HG03025 (cell line): ENCODE data around the gene TAS2R40.
A peak's percentile ranks its signal among the peaks of the same experiment; 100 is the strongest.
"Not testable (repeated sequence)": the region's sequence is repeated elsewhere in the genome, so short reads cannot be mapped to it uniquely, and the experiment has no call there.

ENCODE experiments used
- ATAC-seq: cut with Tn5 transposase; IDR thresholded peaks from one replicate; pipeline ENCODE4 v1.9.1; 2021; ENCODE audit warnings: mild to moderate bottlenecking, moderate library complexity; ENCODE audit not compliant: unreplicated experiment, low FRiP score

TAS2R40 gene

DNA sequence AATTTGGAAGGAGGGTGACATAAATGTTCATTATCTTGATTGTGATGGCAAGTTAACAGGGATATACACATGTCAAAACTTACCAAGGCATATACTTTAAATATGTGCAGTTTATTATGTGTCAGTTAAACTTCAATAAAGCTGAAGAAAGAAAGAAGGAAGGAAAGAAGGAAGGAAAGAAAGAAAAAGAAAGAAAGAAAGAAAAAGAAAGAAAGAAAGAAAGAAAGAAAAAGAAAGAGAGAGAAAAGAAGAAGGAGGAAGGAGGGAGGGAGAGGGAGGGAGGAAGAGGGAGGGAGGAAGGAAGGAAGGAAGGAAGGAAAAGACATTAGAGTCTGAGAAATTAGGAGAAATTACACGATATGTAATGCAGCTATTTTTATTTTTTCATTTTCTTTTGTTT lies 25.5 kb downstream of the TAS2R40 start:
- no peak for ATAC-seq

DNA sequence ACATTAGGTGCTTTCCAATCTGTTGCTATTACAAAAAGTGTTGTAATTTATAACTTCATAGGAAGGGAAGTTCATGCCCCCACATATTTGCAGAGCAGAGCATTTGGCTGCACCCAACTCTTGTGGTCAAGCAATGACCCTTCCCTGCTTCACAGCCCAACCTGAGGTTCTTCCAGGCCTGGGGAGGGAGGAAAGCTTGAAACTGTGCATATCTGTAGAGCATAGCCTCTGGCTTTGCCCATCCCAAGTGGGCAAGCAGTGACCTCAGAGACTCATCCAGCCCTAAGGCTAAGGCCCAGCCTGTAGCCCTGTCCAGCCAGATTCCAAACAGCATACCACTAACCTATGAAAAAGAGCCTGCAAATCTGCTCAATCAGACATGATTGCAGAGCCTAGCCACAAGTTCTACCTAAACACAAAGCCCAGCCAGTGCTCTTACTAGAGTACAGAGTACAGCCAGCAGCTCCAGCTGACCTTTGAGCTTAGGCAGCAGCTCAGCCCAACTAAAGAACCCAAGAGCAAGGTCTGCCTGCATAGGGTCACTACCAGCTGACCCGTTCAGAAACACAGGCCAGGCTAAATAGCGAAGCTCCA lies 27.0 kb downstream of the TAS2R40 start:
- ATAC-seq = no peak

- ATAC-seq = no peak
Observed at GRCh38 chr7:143250199-143250598, 28.4 kb downstream of the TAS2R40 start.

GRCh38 chr7:143250822-143251221 lies 29.0 kb downstream of the TAS2R40 start:
- ATAC-seq = no peak

DNA sequence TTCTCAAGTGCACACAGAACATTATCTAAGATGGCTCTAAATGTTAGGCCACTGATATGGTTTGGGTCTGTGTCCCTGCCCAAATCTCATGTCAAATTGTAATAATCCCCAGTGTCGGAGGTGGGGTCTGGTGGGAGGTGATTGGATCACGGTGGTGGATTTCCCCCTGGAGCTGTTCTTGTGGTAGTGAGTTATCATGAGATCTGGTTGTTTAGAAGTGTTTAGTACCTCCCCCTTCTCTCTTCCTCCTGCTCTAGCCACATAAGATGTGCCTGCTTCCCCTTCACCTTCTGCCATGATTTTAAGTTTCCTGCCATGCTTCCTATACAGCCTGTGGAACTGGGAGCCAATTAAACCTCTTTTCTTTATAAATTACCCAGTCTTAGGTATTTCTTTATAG lies 30.2 kb downstream of the TAS2R40 start:
- ATAC-seq = no peak

- ATAC-seq = no peak
Observed at GRCh38 chr7:143255564-143255963, 33.7 kb downstream of the TAS2R40 start.

DNA sequence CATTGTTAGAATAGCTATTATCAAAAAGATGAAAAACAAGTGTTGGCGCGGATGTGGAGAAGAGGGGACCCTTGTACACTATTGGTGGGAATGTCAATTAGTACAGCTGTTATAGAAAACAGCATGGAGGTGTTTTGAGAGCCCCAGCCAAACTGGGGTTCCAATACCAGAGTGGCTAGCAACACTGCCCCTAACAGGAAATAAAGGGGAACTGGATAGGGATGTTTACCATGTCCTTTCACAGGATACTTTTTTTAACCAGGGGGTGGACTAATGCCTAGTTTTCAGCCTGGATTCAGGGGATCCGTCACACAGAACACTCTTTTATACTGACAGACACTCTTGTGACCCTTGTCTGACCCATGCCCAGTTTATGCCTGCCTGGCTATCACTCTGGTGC lies 34.5 kb downstream of the TAS2R40 start:
- no peak for ATAC-seq

GRCh38 chr7:143256932-143257331 lies 35.1 kb downstream of the TAS2R40 start:
- ATAC-seq = peak; percentile 82

DNA sequence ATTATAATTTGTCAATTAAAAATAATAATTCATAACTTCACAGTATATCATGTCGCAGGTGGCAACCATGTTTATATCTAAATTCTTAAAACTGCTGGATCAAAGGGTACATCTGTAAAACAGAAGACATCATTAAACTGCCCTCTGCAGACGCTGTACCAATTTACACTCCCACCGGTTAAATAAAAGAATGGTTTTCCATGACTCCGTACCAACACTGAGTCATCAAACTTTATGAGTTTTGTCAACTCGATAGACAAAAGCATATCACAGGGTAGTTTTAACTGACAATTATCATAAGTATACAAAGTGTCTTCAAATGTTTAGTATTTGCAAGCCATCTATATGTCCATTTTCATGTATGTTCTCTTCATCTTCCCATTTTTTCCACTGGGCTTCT lies 35.7 kb downstream of the TAS2R40 start:
- no peak for ATAC-seq

DNA sequence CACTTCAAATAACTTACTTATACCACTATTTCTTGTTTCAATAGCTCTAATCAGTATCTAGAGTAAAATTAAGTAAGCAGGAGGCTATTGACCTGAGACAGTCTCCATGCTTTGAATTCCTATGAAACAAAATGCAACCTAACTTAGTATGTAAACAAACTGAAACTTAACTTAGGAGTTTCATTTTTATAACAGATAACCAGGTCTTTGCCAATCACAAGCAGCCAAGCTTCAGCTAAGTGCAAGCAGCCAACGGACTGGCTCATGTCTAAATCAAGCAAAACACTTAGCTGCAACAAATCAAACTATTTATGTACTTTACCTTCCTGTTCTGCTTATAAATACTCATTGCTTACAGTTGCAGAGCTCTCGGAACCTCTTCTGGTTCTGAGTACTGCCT lies 37.0 kb downstream of the TAS2R40 start:
- peak; percentile 41 for ATAC-seq

DNA sequence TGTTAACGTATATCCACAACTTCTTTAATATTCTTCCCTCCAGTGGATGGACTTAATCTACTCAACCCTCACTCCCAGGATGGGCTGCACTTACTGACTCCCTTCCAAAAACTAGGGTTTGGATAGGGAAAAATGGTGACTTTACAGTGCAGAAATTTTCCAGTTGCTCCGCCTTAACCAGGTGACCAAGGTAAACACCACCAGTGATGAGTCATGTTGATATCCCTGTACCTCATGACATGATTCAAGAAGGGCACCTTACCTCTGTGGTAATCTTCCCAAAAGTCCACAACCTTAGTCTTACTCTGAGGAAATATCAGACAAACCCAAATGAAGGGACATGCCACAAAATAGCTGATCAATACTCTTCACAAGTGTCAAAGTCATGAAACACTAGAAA lies 37.9 kb downstream of the TAS2R40 start:
- ATAC-seq = no peak

GRCh38 chr7:143261901-143262300 lies 40.1 kb downstream of the TAS2R40 start:
- ATAC-seq = no peak

- peak; percentile 94 for ATAC-seq
Observed at GRCh38 chr7:143263266-143264195, 41.7 kb downstream of the TAS2R40 start, which contains the start of gene GSTK1. GSTK1 (plus strand) TSS chr7:143263441; CDS start chr7:143263514, 73 bp downstream.

DNA sequence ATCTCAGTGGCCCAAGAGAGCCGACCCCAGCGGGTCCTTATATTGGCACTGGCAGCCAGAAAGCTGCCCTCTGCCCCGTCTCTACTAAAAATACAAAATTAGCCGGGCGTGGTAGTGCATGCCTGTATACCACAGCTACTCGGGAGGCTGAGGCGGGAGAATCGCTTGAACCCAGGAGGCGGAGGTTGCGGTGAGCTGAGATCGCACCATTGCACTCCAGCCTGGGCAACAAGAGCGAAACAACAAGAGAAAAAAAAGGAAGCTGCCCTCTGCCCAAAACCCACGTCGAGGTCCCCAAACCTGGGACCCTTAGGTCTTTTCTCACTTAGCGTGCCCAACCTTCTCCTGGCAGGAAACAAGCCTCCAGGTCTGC lies 42.3 kb downstream of the TAS2R40 start:
- ATAC-seq = not testable (repeated sequence)

GRCh38 chr7:143265017-143265693 lies 43.3 kb downstream of the TAS2R40 start:
- no peak for ATAC-seq

GRCh38 chr7:143269251-143269650 lies 47.4 kb downstream of the TAS2R40 start:
- ATAC-seq = no peak

GRCh38 chr7:143271240-143271639 lies 49.4 kb downstream of the TAS2R40 start:
- ATAC-seq = no peak
